Measurements from ENCODE around the gene SCN4A.
"Not testable (repeated sequence)": the region's sequence is repeated elsewhere in the genome, so short reads cannot be mapped to it uniquely, and the experiment has no call there.

SCN4A gene

DNA sequence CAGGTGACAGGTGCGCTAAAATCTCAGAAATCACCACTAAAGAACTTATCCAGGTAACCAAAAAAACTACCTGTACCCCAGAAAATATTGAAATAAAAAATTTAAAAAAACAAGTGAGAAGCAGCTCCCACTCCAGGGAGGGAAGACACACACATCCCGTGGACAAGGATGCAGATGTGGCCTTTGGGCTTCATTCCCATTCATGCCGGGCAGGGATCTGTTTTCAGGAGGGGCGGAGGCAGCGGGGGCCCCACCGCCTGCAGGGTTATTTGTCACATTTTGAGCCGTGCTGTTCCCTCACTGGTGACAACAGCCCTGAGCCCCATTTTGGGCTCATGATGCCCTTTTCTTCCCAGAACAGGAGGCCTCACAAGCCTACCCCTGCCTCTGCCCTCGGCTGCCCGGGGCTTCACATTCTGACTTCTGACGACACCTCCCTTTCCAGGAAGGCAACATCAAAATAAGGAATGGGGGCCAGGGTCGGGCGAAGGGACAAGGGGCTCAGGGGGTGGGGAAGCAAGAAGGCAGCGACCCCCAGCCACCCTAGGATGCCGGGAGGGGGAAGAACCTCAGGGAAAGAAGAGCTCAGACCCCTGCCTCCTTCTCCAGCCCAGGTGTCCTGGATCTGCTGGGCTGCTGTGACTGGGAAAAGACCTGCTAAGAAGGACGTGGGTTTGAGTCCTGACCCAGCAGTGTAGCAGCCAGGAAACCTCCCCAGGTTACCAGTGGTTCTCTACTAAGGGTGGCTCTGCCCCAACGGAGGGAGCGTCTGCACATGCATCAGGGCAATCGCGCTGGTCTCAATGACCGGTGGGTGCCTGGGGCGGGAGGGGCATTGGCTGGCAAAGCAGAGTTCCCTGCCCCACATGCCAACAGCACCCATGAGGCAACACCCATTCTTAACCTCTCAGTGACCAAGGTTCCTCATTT is 38.3 kb downstream of the SCN4A start:
- no peak for DNase-seq (ENCODE audit: low spot score)

DNA sequence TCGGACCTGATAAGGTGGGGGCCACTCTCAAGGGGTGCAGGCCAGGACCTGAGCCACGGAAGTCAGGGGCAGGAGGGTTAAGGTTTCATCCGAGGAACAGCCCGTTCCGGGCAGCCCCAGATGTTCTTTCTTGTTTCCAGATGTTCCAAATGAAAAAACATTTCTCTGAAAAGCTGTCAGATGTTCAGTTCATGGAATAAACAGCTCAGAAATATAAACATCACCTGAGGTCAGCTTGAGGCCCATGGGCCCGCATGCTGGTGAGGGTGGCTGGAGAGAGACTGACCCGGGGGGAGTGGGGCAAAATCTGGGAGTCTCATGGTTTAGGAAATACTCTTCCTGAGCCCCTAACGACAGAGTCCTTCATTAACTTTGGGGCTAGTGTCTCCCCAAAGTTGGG is 39.1 kb downstream of the SCN4A start:
- DNase-seq (ENCODE audit: low spot score), result no peak

DNA sequence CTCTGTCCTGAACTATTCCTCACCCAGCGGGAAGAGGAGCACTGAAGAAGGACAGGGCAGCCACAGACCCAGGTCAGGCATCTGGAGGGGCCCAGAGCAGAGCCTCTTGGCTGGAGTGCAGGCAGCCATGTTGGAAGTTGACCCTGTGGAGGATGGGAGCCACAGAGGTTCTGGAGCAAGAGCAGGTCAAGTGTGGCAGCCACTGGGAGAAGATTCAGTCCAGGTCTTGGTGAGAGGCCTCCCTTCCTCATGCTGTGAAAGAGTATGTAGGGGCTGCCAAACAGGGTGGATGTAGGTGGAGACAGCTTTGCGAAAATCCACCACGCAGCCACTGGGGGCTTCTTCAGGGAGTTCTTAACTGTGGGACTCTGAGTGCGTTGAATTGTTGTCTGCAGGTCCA is 40.0 kb downstream of the SCN4A start:
- DNase-seq (ENCODE audit: low spot score), result no peak

DNA sequence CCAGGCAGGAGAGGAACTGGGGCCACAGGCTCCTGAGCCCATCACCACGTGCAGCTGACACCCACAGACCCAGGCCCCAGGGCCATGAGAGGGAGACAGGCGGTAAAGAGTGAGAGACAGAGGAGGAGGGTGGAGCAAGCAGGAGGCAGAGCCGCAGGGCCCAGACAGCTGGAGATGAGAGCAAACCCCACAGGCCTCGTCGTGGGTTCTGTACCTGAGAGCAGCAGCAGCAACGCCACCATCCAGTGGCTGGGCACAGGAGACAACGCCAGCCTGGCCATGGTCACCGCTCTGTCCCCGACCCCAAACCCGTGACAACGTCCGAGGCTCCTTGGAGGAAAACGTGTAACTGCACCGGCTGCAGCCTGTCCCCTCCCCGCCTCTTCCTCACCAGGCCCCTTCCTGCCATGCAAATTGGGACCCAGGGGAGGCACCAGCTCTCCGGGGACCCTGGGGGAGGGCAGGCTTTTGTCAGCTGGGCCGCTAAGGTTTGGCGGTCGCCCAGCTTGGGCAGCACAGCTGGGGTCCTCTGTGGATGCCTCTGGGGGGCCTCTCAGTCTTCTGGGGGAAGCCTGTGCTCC is 40.6 kb downstream of the SCN4A start, which contains the start of gene CD79B:
Gene CD79B (minus strand): TSS at position 351 of the 581 bp plus-strand sequence. CDS start 70 bp downstream, at position 281.
- DNase-seq (ENCODE audit: low spot score), result no peak

DNA sequence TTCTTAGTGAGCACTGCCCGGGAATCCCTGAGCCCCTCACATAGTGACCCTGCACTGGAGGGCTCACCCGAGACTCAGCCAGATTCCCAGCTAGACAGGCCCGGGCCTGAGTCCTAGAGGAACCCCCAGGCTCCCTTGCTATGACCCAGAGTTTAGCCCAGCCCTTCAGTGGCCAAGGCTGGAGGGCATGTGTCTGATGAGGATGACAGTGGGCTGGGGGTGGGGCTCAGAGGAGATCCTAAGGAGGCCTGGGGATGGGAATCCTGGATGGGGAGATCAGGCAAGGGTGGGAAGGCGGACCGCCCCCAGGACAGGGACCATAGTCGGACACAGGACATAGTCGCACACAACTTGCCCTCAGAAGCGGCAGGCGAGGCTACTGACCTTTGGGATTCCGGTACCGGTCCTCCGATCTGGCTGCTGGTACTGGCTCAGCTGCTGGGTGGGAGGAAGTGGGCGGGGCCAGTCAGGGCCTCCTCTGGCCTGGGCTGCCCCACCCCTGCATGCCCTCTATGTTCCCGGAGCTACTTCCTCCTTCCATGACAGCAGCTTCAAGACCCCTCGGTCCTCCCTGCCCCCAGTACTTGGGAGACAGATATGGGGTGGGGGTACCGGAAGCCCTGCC is 41.7 kb downstream of the SCN4A start:
- DNase-seq (ENCODE audit: low spot score), result peak; percentile 6

DNA sequence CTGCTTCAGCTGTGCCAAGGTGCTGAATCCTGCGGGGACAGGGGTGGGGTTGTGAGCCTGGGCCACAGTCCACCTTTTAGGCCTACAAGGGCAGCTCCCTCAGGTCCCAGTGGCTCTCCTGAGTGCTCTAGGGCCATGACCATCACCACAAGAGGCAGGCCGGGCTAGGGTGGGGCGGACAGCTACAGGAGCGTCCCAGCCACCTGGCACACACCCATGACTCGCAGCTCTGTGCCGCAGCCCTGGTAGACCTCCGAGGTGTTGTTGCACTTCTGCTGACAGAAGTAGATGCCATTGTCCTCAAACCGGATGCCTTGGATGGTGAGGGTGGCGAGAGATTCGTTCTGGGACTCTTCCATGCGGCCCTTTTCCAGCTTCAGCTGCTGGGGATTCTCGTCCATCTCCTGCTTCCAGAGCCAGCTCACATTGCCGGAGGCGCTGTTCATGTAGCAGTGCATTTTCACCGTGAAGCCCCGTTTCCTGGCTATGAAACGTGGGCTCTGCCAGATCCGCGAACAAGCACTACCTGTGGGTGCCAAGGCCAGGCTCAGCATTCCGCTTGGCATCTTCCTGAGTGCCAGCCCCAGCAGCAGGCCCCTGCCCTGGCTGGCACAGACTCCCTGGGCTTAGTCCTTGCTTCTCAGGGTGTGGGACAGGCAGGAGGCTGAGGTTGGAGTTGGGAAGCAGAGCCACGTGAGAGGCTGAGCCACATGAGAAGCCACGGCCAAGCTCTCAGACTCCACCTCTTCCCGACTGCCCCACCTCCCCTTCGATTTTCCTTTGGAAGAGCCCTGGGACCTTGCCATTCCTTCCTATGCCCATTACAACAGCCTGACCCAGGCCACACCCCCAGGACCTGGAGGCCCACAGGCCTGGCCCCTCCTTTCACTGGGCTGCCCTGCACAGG is 42.6 kb downstream of the SCN4A start:
- no peak for DNase-seq (ENCODE audit: low spot score)

DNA sequence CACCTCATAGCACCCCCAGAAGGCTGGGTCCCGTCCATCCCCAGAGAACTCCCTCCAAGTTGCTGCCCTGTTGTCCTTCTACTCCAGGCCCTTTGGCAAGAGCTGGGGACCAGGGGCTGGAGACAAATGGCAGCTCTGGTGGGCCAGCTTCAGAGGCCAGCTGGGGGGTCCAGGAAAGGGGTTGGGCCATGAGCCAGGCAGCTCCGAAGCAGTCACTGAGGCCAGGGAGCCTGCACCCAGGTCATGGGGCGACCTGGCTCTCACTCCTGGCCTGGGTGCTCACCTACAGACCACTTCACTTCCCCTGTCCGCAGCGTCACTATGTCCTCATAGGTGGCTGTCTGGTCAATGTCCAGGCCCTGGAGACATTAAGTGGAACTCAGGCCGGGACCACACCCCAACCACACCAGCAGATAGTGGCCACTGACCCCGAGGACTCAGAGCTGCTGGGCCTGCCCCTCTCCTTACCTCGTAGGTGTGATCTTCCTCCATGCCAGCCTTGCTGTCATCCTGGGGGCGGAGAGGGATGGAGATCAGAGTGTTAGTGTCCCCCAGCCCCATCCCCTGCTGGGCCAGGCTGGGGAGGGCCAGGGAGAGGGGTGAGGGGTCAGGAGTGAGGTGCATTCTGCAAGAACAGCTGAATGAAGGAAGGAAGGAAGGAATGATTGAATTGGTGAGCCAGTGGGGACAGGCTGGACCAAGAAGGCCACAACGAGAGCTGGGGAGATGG is 43.6 kb downstream of the SCN4A start:
- DNase-seq (ENCODE audit: low spot score), result no peak

DNA sequence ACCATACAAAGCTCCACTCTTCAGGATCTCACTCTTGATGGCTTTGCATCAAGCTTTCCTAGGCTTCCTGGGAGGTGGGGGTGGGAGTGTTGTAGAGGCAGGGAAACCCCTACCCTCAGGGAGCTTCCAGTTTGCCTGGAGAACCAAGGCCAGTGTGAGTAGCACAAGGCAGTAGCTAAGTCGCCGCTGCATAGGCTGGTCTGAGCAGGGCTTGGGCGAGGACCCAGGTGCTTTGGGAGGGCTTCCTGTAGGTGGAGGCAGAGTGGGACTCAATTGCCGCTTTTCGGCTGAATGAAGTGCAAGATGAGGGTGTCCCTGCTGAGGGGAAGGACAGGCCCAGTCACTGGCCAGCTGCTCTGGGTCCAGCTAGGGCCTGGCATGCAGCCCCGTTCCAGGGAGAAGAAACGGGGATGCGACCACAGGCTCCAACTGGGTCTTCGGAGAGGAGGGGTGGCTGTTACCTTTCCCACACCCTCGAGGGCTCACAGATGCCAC is 44.5 kb downstream of the SCN4A start:
- no peak for DNase-seq (ENCODE audit: low spot score)

DNA sequence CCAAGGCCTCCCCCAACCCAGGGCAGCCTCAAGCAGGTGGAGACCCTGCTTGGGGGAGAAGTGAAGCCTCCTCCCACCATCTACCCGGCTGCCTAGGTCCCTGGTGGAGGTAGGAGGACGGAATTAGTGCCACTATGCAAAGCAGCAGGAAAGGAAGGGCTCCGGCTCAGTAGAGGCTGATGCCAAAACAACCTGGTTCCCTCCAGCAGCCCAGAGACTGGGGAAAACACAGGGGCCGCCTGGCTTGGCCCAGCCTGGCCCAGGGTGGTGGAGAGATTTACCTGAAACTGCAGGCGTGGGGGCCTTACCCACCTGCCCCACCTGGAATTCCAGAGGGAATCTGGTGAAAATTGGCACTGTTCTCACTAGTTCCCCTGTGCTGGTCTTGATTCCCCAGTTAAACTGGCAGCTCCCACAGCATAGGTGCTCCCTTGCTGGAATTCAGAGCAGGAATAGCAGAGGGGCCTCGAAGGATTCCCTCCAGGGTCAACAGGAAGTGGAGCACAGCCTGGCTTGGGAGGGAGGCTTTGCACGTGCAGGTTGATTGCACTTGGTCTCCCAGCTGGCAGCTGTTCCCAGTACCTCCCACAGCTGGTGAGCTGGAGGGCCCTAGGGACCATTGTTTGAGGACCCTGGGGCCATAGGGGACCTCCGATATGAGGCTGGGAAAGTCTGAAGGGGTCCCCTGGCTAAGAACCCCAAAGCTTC is 45.1 kb downstream of the SCN4A start:
- no peak for DNase-seq (ENCODE audit: low spot score)

DNA sequence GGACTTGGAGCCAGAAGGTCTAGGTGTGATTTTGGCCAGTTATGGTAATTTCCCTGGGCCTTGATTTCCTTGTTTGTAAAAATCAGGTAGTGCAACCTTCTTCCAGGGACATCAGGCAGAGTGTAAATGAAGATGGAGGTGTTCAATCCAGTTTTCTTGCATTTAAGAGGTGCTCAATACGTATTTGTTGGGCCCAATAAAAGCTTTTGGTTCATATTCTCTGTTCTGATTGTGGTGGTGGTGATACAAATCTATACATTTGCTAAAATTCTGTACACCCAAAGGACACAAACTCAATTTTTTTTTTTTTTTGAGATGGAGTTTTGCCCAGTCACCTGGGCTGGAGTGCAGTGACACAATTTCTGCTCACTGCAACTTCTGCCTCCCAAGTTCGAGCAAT is 46.6 kb downstream of the SCN4A start:
- DNase-seq (ENCODE audit: low spot score), result no peak

DNA sequence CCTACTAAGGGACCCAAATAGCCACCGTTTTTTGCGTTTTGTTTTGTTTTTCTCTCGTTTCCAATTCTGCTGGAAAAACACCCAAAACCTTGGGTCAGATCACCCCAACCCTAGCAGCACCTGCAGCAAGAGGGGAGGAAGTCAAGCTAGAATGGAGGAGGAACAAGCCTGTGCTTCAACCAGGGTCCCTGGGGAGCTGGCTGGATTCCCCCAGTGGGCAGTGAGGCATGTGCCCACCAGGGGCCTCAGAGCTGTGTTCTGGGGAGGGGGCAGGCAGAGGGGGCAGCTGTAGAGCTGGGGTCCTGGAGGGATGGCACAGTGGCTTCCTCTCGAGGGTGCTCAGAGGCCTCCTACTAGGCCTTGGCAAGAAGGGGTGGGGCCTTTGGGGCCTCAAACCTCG is 47.1 kb downstream of the SCN4A start:
- no peak for DNase-seq (ENCODE audit: low spot score)

DNA sequence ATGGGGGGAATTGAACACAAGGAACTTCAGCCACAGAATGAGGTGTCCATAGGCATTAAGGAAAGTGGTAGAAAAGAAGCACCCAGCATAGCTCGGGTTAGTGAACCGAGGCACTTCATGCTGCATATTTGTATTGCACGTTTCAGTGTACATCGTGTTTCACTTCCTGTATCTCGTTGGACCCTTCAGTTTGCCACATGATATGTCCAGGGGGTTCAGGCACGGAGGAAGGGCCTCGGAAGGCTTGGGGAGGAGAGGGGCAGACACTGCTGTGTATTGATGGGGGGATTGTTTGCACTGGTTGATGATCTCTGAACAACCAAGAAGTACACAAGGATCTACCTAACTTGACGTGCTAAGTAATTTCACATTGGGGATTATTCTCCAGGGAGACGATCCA is 50.3 kb downstream of the SCN4A start:
- not testable (repeated sequence) for DNase-seq (ENCODE audit: low spot score)

DNA sequence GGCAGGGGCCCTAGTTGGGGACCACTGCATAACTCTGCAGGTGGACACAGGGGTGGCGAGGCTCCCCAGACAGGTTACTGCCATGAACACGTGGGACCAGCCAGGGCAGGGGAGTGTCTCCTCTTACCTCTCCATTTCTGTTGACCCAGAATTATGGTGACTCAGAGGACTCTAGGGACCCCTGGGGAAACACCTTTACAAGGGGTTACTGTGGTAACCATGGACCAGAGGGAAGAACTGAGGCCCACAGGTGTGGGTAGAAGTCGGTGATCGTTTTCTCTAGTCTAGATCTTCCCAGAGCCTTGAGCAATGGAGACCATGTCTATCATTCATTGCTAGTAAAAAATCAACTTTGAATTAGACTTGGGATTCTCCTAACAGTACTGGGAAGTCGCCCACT is 51.9 kb downstream of the SCN4A start:
- DNase-seq (ENCODE audit: low spot score), result not testable (repeated sequence)

DNA sequence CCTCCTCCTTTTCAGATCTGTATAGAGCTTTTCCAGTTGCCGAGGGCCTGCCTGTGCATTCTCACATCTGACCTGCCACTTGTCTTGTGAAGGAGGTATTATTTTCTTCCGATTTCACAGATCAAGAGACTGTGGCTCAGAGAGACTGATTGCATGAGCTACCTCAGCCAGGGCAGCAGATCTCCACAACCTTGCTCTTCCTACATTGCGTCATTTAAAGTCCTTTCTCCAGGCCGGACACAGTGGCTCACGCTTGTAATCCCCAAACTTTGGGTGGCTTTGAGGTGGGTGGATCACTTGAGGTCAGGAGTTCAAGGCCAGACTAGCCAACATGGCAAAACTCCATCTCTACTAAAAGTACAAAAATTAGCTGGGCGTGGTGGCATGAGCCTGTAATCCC is 52.7 kb downstream of the SCN4A start:
- DNase-seq (ENCODE audit: low spot score), result not testable (repeated sequence)

DNA sequence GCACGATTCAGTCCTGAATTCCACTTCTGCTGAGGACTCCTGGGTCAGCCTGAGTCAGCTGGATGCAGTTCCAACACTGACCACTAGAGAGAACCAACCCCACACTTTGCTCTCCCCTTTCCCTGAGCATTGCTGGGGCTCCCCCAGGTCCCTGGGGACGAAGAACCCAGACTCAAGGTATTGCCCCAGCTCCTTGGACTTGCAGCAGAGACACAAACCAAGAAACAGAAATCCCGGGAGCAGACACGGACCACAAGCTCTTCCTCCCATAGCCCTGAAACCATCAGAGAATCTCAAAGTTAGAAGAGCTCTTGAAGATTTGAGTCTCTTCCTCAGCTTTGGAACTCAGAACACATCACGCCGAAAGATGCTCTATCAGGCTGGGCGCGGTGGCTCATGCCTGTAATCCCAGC is 53.4 kb downstream of the SCN4A start:
- peak; percentile 34 for DNase-seq (ENCODE audit: low spot score)

DNA sequence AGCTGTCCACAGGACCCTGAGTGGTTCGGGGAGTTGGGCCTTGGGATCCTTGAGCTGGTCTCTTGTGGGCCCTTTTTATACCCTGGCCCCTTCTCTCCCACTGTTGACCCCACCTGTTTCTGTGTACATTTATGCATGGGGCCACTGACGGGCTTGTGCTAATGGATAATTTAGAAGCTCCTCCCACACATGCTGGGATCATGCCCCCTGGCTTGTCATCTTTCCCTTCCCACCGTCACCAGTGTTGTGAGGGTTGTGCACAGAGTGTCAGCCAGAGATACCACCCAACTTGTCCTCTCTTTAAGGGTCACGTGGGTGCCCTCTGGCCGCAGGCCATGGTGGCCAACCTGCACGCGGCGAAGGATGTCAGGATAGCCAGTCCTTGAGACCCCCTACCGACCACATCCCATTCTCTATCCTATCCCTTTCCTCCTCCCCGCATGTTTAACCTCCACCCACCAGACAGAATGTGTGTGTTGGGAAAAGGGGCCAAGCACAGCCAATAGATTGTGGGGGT is 53.9 kb downstream of the SCN4A start, which contains the start of gene GH1:
Gene GH1 (minus strand): TSS at position 51 of the 517 bp plus-strand sequence. CDS start 63 bp downstream, outside the sequence.
- DNase-seq (ENCODE audit: low spot score), result not testable (repeated sequence)

DNA sequence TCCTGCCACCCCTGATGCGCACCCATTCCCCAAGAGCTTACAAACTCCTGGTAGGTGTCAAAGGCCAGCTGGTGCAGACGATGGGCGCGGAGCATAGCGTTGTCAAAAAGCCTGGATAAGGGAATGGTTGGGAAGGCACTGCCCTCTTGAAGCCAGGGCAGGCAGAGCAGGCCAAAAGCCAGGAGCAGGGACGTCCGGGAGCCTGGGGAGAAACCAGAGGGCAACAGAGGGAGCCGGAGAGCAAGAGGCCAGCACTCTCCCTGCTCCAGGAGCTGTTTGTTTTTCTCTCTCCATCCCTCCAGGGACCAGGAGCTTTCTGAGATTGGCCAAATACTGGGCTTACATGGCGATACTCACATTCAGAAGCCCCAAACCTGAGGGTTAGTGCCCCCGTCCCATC is 54.4 kb downstream of the SCN4A start:
- no peak for DNase-seq (ENCODE audit: low spot score)

DNA sequence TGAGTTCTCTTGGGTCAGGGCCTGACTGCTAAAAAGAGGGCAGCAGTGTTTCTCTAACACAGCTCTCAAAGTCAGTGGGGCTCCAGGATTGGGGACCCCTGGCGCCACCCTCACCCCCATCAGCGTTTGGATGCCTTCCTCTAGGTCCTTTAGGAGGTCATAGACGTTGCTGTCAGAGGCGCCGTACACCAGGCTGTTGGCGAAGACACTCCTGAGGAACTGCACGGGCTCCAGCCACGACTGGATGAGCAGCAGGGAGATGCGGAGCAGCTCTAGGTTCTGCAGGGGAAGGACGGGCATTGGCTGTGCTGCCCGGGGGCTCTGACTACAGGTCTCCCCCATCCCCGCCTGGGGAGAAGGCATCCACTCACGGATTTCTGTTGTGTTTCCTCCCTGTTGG is 55.1 kb downstream of the SCN4A start:
- DNase-seq (ENCODE audit: low spot score), result no peak

DNA sequence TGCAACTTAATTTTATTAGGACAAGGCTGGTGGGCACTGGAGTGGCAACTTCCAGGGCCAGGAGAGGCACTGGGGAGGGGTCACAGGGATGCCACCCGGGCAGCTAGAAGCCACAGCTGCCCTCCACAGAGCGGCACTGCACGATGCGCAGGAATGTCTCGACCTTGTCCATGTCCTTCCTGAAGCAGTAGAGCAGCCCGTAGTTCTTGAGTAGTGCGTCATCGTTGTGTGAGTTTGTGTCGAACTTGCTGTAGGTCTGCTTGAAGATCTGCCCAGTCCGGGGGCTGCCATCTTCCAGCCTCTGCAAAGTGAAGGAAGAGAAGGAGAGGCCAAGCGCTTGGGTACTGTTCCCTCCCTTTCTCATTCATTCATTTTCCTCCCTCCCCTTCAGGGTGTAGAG is 55.5 kb downstream of the SCN4A start:
- not testable (repeated sequence) for DNase-seq (ENCODE audit: low spot score)

Measured in globus pallidus (tissue), 1 donor.